HEK293T (cell line): ENCODE data around the gene ANK2.

Experiments used
- ARNT ChIP-seq: fragments of 450-650 bp; IDR thresholded peaks from 2 replicates; pipeline ENCODE4 v1.6.1; 2017; ENCODE audit warnings: mild to moderate bottlenecking
- BHLHE40 ChIP-seq: fragments of 450-650 bp; IDR thresholded peaks from 2 replicates; pipeline ENCODE4 v1.6.1; 2016; ENCODE audit warnings: mild to moderate bottlenecking, moderate library complexity, borderline replicate concordance
- ELF4 ChIP-seq: fragments of 450-650 bp; IDR thresholded peaks from 2 replicates; pipeline ENCODE4 v1.6.1; 2017; ENCODE audit warnings: antibody characterized with exemption
- FOXA1 ChIP-seq: fragments of 450-650 bp; IDR thresholded peaks from 2 replicates; pipeline ENCODE4 v1.6.1; 2016; ENCODE audit warnings: mild to moderate bottlenecking
- FOXK2 ChIP-seq: fragments of 450-650 bp; IDR thresholded peaks from 2 replicates; pipeline ENCODE4 v1.6.1; 2016; ENCODE audit warnings: mild to moderate bottlenecking
- FOXM1 ChIP-seq: fragments of 450-650 bp; IDR thresholded peaks from 2 replicates; pipeline ENCODE4 v1.6.1; 2017; ENCODE audit warnings: mild to moderate bottlenecking, borderline replicate concordance
- SP1 ChIP-seq: fragments of 450-650 bp; IDR thresholded peaks from 2 replicates; pipeline ENCODE4 v1.6.1; 2017
- SUZ12 ChIP-seq: fragments of 450-650 bp; IDR thresholded peaks from 2 replicates; pipeline ENCODE4 v1.6.1; 2016; ENCODE audit warnings: mild to moderate bottlenecking
- TARDBP ChIP-seq: fragments of 450-650 bp; IDR thresholded peaks from 2 replicates; pipeline ENCODE4 v1.6.1; 2016
- ZNF384 ChIP-seq: fragments of 450-650 bp; IDR thresholded peaks from 2 replicates; pipeline ENCODE4 v1.6.1; 2016

DNA sequence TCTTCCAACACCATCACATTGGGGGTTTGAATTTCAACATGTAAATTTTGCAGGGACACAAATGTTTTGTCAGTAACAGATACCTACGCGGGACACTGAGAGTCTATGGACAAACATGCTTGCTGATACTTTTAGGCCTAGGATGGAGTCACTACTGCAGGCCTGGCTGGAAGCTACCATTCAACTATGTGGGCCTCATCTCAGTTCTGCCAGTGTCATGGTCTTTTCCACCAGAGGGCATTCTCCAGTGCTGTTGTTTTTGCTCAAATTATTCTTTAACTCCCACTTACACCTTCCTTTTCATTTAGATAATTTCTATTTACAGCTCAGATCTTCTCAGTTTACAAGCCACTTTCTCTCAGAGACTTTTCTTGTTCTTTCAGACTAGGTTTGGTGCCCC lies 7.0 kb upstream of the ANK2 start:
- TF ChIP-seq ZNF384 (no peak), SUZ12 (no peak), TARDBP (no peak), SP1 (no peak), FOXK2 (no peak), FOXA1 (no peak), FOXM1 (no peak), ELF4 (no peak), ARNT (no peak), BHLHE40 (no peak)
